Fibroblast of skin of back (primary cell): ENCODE data around the gene NRROS.
A peak's percentile ranks its signal among the peaks of the same experiment; 100 is the strongest.
"Not testable (repeated sequence)": the region's sequence is repeated elsewhere in the genome, so short reads cannot be mapped to it uniquely, and the experiment has no call there.

Experiments
- DNase-seq: peaks from one replicate; pipeline ENCODE4 v3.0.0-alpha.2; 2013

Gene NRROS

GRCh38 chr3:196625331-196625730, 14.2 kb upstream of the NRROS start:
- no peak for DNase-seq

GRCh38 chr3:196627918-196628231, 11.6 kb upstream of the NRROS start:
- no peak for DNase-seq

GRCh38 chr3:196629228-196629627, 10.3 kb upstream of the NRROS start:
- no peak for DNase-seq

DNA sequence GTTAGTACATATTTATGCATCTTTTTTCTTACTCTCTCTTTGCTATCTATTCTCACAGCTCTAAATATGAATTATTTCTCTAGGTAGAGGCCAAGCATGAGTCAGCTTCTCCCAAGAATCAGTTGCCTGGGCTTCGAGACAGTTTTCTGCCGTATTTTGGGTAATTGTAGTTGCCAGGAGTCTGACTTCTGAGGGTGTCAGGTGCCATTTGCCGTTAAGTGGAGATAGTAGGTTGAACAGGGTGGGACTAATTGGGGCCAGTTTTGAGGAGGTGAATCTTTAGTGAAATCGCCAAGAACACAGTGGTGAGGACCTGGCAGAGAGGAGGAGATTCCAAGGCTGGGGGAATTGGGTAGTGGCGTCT, 7.8 kb upstream of the NRROS start:
- DNase-seq = no peak

GRCh38 chr3:196632046-196632751, 7.3 kb upstream of the NRROS start:
- peak; percentile 78 for DNase-seq

- DNase-seq = no peak
Observed at GRCh38 chr3:196633555-196634151, 5.8 kb upstream of the NRROS start.

DNA sequence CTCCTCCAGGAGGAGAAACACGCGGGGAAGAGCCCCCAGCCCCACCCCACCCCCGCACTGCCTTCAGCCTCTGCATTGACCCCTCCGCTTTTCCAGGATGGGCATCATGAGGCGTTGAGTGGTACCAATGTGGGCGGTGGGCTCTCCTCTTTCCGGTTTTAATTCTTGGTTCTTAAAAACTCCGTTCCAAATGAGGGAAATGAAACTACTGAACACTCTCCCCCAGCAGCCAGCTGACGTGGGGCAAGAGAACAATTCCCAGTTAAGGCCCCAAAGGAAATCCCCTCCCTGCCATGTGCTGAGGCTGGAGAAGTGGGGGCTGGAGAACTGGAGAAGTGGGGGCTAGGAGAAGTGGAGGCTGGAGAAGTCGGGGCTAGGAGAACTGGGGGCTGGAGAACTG, 5.3 kb upstream of the NRROS start:
- DNase-seq = no peak

DNA sequence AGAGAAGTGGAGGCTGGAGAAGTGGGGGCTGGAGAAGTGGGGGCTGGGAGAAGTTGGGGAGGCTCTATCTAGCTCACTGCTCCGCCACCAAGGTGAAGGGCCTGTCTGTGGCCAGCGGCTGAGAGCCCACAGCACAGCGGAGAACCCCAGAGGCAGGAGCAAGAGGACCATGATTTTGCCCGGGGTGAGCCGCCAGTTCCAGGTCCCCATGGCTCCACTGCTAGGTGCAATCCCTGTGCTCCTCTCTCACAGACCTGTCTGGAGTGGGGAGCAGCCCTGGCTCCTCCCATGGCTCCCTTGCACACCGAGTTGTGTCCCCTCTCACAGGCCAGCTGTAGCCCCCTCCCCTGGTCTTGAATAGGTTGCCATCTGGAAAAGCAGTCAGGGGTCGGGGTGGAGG, 4.7 kb upstream of the NRROS start:
- DNase-seq = no peak

- DNase-seq = no peak
Observed at GRCh38 chr3:196636369-196637349, 2.8 kb upstream of the NRROS start.

DNA sequence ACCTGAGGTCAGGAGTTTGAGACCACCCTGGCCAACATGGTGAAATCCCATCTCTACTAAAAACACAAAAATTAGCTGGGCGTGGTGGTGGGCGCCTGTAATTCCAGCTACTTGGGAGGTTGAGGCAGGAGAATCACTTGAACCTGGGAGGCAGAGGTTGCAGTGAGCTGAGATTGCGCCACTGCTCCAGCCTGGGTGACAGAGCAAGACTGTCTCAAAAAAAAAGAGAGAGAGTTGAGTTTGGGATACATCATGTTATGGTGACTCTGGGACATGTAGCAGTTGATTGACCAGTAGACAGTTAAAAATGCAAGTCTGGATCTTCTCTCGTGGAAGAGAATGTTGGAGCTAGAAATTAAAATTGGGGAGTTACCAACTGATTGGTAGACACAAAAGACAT, 1.6 kb upstream of the NRROS start:
- DNase-seq = not testable (repeated sequence)

- no peak for DNase-seq
Observed at GRCh38 chr3:196638861-196639482, 522 bp upstream of the NRROS start.

- DNase-seq = no peak
Observed at GRCh38 chr3:196640297-196641018, 964 bp downstream of the NRROS start.

DNA sequence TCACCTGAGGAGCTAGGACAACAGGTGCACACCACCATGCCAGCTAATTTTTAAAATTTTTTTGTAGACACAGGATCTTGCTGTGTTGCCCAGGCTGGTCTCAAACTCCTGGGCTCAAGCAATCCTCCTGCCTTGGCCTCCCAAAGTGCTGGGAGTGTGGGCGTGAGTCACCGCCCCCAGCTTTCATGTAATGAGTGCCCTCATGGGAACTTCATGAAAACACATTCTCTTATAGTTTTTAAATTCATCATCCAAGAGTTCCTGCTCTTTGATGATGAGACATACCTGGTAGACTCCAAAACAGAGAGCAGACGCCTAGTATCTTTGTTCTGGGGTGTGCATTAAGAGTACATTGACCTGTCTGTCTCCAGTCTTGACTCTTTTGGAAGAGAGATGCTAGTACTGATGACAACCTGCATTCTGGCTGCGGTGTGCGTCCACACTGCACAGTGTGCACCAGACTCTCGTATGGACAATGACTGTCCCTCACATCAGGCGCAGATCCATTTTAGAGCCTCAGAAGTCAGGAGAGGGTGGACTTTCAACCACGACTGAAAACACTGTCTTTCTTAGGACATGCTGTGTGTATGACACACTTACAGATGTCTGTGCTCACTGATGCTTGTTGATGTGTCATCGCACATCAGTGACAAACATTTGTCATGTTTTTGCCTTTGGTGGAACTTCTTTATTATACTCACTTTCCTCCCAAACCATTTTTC, 2.0 kb downstream of the NRROS start:
- DNase-seq = no peak

DNA sequence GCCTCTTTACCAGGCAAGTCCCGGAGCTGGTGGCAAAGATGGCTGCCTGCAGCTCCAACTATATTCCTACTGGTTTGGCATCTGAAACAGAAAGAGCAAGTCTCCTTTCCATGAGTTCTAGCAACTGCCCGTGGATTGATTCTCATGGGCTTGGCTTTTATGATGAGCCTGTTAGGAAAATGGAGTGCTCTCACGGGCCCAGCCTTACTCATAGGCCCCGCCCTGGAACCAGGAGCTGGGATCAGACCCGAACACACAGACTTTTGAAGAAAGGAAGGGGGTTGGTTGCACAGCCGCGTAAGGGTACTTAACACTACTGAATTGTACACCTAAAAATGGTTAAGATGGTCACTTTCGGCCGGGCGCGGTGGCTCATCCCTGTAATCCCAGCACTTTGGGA, 2.9 kb downstream of the NRROS start:
- no peak for DNase-seq

DNA sequence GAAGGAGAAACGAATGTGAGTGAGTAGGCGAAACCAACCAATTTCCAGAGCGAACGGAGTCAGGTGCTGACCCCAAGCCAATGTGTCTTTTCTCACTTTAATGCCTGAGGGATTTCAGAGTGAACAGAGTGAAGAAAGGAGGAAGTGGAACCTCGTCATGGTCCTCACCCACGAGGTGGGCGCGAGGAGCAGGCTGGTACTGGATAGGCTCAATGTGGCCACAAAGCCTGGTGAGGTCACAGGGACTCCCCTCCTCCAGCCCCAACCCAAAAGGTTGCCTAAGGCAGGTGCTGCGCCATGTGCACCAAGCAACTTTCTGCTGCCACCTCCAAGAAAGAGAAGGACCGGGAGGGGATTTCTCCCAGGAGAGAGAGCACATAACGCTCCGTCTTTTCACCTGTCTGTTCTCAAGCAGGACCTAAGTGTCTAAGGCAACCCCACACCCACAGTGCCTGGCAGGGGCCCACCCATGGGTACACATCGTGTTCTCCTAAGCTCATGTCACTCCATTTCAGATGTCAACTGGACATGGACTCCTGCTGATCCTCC, 3.8 kb downstream of the NRROS start:
- DNase-seq = no peak

- DNase-seq = no peak
Observed at GRCh38 chr3:196643761-196644160, 4.3 kb downstream of the NRROS start.

GRCh38 chr3:196645096-196645495, 5.6 kb downstream of the NRROS start:
- no peak for DNase-seq

DNA sequence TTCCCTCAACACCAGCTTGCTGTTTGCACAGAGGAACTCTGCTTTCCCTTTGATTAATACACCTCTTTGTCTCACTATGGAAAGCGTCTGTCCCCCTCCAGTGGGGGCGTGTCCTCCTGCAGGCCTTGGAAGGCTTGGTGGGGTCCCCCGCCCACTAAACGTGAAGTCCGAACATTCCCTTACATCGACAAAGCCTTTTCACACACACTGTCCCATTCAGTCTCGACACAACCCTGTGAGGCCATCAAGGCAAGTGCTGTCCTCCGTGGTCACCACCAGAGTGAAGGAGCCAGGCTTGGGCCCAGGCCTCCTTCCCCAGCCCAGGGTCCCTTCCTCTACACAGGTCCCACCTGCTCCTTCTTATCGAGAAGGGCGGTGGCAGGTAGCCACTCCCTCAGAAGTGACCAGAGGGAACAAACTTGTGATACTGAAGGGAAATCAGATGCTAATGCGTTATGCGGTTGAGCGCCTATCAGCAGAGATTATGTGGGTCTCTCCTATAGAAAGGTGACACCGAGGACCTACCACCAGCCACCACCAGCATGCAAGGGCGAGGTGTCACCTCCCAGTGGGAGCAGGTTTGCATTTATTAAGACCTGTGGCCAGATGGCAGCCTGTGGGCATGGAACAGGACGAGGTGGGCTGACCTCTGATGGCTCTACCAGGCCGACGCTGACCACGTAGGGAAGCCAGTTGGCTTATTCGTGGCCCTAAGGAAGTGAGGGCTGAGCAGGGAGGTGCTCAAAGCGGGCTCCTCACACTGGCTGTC, 6.6 kb downstream of the NRROS start:
- DNase-seq = no peak

- DNase-seq = no peak
Observed at GRCh38 chr3:196646666-196647216, 7.2 kb downstream of the NRROS start.

DNA sequence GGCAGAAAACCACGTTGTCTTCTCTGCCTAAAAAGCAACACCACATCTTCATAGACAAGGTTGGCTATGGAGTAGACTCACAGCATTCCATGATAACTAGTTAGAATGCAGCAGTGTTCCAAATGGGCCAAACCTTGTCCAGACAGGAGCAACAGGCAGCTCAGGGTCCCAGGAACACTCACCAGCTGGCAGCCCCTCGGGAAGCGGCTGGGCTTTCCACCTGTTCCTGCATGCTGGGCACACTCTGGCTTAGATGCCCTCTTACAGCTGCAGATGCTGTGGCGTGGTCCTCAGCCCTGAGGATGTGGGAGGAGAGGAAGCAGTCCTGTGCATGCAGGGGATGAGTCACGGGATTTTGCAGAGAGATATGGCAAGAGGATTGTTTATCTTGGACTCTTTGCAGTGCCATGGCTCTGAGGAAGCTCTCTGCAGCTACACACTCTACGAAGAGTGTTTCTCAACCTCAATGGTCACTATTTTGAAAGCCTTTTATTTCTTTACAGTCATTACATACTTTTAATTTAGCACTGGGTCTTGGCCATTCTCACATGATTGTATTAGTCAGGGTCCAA, 11.3 kb downstream of the NRROS start:
- DNase-seq = peak; percentile 95
